Activated naive CD4-positive, alpha-beta T cell treated with anti-CD3 and anti-CD28 coated beads, Interleukin-2, amount 50 U/mL, for 24 hours (primary cell): ENCODE measurements around the gene TRMT61B.

Experiments used
- H3K27ac Mint-ChIP-seq: one replicate; pipeline ENCODE4 v1.8.0; 2021; ENCODE audit warnings: mild to moderate bottlenecking, mixed read lengths
- H3K27me3 Mint-ChIP-seq: one replicate; pipeline ENCODE4 v1.8.0; 2021; ENCODE audit warnings: mixed read lengths
- H3K36me3 Mint-ChIP-seq: one replicate; pipeline ENCODE4 v1.8.0; 2021; ENCODE audit warnings: mixed read lengths
- H3K4me1 Mint-ChIP-seq: one replicate; pipeline ENCODE4 v1.8.0; 2021; ENCODE audit warnings: mixed read lengths
- H3K4me3 Mint-ChIP-seq: one replicate; pipeline ENCODE4 v1.8.0; 2021; ENCODE audit warnings: mild to moderate bottlenecking, mixed read lengths
- H3K9me3 Mint-ChIP-seq: one replicate; pipeline ENCODE4 v1.8.0; 2021; ENCODE audit warnings: mixed read lengths

TRMT61B gene

GRCh38 chr2:28894470-28895188 lies 24.5 kb upstream of the TRMT61B start, which contains the start of gene WDR43:
Gene WDR43 (plus strand): TSS chr2:28894667. CDS start chr2:28894699, 32 bp downstream.
- H3K4me3 Mint-ChIP-seq: peak within 1 kb of the TSS; percentile 100
- H3K27me3 Mint-ChIP-seq: no peaks in the 10 kb centered on the region
- H3K27ac Mint-ChIP-seq: peak within 1 kb of the TSS; percentile 97
- H3K9me3 Mint-ChIP-seq: no peaks in the 10 kb centered on the region
- H3K4me1 Mint-ChIP-seq: peaks cover 24% of the 10 kb centered on the region
- peaks cover 12% of the 10 kb centered on the region for H3K36me3 Mint-ChIP-seq

- Mint-ChIP-seq H3K36me3 (peaks cover 11% of the 10 kb centered on the region), H3K4me1 (peaks cover 13% of the 10 kb centered on the region), H3K27me3 (no peaks in the 10 kb centered on the region), H3K4me3 (no peak overlapping the region), H3K9me3 (no peaks in the 10 kb centered on the region), H3K27ac (no peak overlapping the region)
These were observed 23.4 kb upstream of the TRMT61B start for GRCh38 chr2:28893488-28893887.

- Mint-ChIP-seq H3K4me1 (no peaks in the 10 kb centered on the region), H3K27me3 (peaks cover 15% of the 10 kb centered on the region), H3K4me3 (no peak overlapping the region), H3K27ac (no peak overlapping the region), H3K9me3 (no peaks in the 10 kb centered on the region), H3K36me3 (no peaks in the 10 kb centered on the region)
These were observed 10.1 kb upstream of the TRMT61B start for GRCh38 chr2:28880193-28880592.

- Mint-ChIP-seq H3K4me3 (no peak overlapping the region), H3K36me3 (peaks cover 4% of the 10 kb centered on the region), H3K4me1 (peaks cover 25% of the 10 kb centered on the region), H3K9me3 (no peaks in the 10 kb centered on the region), H3K27me3 (peaks cover 10% of the 10 kb centered on the region), H3K27ac (no peak overlapping the region)
These were observed 1.5 kb upstream of the TRMT61B start for GRCh38 chr2:28871620-28872019.

- peak overlapping the region; percentile 95 for H3K4me3 Mint-ChIP-seq
- peak overlapping the region; percentile 93 for H3K27ac Mint-ChIP-seq
- no peaks in the 10 kb centered on the region for H3K27me3 Mint-ChIP-seq
- H3K4me1 Mint-ChIP-seq: peaks cover 40% of the 10 kb centered on the region
- H3K36me3 Mint-ChIP-seq: peaks cover 4% of the 10 kb centered on the region
- H3K9me3 Mint-ChIP-seq: no peaks in the 10 kb centered on the region
These were observed 489 bp downstream of the TRMT61B start for GRCh38 chr2:28869494-28870145.

- no peaks in the 10 kb centered on the region for H3K9me3 Mint-ChIP-seq
- H3K36me3 Mint-ChIP-seq: peaks cover 8% of the 10 kb centered on the region
- no peak overlapping the region for H3K27ac Mint-ChIP-seq
- no peaks in the 10 kb centered on the region for H3K27me3 Mint-ChIP-seq
- peak overlapping the region; percentile 88 for H3K4me3 Mint-ChIP-seq
- peaks cover 47% of the 10 kb centered on the region for H3K4me1 Mint-ChIP-seq
These were observed 1.5 kb downstream of the TRMT61B start for GRCh38 chr2:28868611-28869010.

GRCh38 chr2:28855977-28856376 lies 14.1 kb downstream of the TRMT61B start:
- Mint-ChIP-seq H3K4me1 (peaks cover 3% of the 10 kb centered on the region), H3K9me3 (no peaks in the 10 kb centered on the region), H3K4me3 (no peak overlapping the region), H3K36me3 (peaks cover 13% of the 10 kb centered on the region), H3K27ac (no peak overlapping the region), H3K27me3 (no peaks in the 10 kb centered on the region)

- Mint-ChIP-seq H3K4me3 (no peak overlapping the region), H3K27me3 (no peaks in the 10 kb centered on the region), H3K9me3 (no peaks in the 10 kb centered on the region), H3K36me3 (peaks cover 8% of the 10 kb centered on the region), H3K27ac (no peak overlapping the region), H3K4me1 (peaks cover 3% of the 10 kb centered on the region)
These were observed 14.9 kb downstream of the TRMT61B start for GRCh38 chr2:28855193-28855592.

GRCh38 chr2:28842042-28842441 lies 28.1 kb downstream of the TRMT61B start:
- peaks cover 1% of the 10 kb centered on the region for H3K36me3 Mint-ChIP-seq
- no peaks in the 10 kb centered on the region for H3K27me3 Mint-ChIP-seq
- no peaks in the 10 kb centered on the region for H3K9me3 Mint-ChIP-seq
- H3K4me3 Mint-ChIP-seq: no peak overlapping the region
- peak overlapping the region; percentile 59 for H3K27ac Mint-ChIP-seq
- H3K4me1 Mint-ChIP-seq: no peaks in the 10 kb centered on the region

GRCh38 chr2:28838971-28839370 lies 31.1 kb downstream of the TRMT61B start:
- Mint-ChIP-seq H3K36me3 (peaks cover 2% of the 10 kb centered on the region), H3K9me3 (no peaks in the 10 kb centered on the region), H3K4me3 (no peak overlapping the region), H3K27me3 (no peaks in the 10 kb centered on the region), H3K27ac (no peak overlapping the region), H3K4me1 (no peaks in the 10 kb centered on the region)

- Mint-ChIP-seq H3K9me3 (no peaks in the 10 kb centered on the region), H3K27me3 (no peaks in the 10 kb centered on the region), H3K4me1 (no peaks in the 10 kb centered on the region), H3K36me3 (peaks cover 1% of the 10 kb centered on the region), H3K4me3 (no peak overlapping the region), H3K27ac (no peak overlapping the region)
These were observed 34.3 kb downstream of the TRMT61B start for GRCh38 chr2:28835781-28836180.

GRCh38 chr2:28833740-28834470 lies 36.2 kb downstream of the TRMT61B start:
- Mint-ChIP-seq H3K4me1 (no peaks in the 10 kb centered on the region), H3K4me3 (no peak overlapping the region), H3K27me3 (no peaks in the 10 kb centered on the region), H3K27ac (no peak overlapping the region), H3K36me3 (peaks cover 1% of the 10 kb centered on the region), H3K9me3 (no peaks in the 10 kb centered on the region)

- Mint-ChIP-seq H3K9me3 (no peaks in the 10 kb centered on the region), H3K4me1 (peaks cover 6% of the 10 kb centered on the region), H3K27me3 (no peaks in the 10 kb centered on the region), H3K27ac (no peak overlapping the region), H3K36me3 (no peaks in the 10 kb centered on the region), H3K4me3 (no peak overlapping the region)
These were observed 41.7 kb downstream of the TRMT61B start for GRCh38 chr2:28828382-28828781.

- Mint-ChIP-seq H3K27ac (no peak overlapping the region), H3K4me3 (no peak overlapping the region), H3K27me3 (no peaks in the 10 kb centered on the region), H3K4me1 (peaks cover 9% of the 10 kb centered on the region), H3K9me3 (no peaks in the 10 kb centered on the region), H3K36me3 (no peaks in the 10 kb centered on the region)
These were observed 45.2 kb downstream of the TRMT61B start for GRCh38 chr2:28824870-28825269.

- Mint-ChIP-seq H3K9me3 (no peaks in the 10 kb centered on the region), H3K4me1 (peaks cover 9% of the 10 kb centered on the region), H3K27me3 (no peaks in the 10 kb centered on the region), H3K27ac (no peak overlapping the region), H3K4me3 (no peak overlapping the region), H3K36me3 (no peaks in the 10 kb centered on the region)
These were observed 45.9 kb downstream of the TRMT61B start for GRCh38 chr2:28824207-28824606.

- Mint-ChIP-seq H3K4me1 (peaks cover 3% of the 10 kb centered on the region), H3K9me3 (no peaks in the 10 kb centered on the region), H3K27me3 (no peaks in the 10 kb centered on the region), H3K36me3 (no peaks in the 10 kb centered on the region), H3K4me3 (no peak overlapping the region), H3K27ac (no peak overlapping the region)
These were observed 48.1 kb downstream of the TRMT61B start for GRCh38 chr2:28822036-28822435.
